PC-3 (cell line): ENCODE results near the gene SLCO3A1. TPM values are rescaled to one million over a fixed set of nuclear protein-coding genes. Genes with fewer than 3 reads are reported as not detected.

Experiments
- ATAC-seq: fragments of 200-7000 bp; cut with Tn5 transposase; 2 replicates; pipeline ENCODE4 v1.9.1; 2020; ENCODE audit warnings: mild to moderate bottlenecking, moderate library complexity
- BruUV-seq: library from RNA; stranded (reverse); fragments of 400-500 nt; replicated peaks from 2 replicates; lab custom pipeline; 2021; lab: Mats Ljungman, UMichigan
- CTCF ChIA-PET: fragments of 300-600 bp; sonication (Branson Sonifier 250); formaldehyde crosslinking; loops from one replicate; lab custom pipeline; 2022; ENCODE audit warnings: antibody characterized with exemption; lab: Charles Lee
- POLR2A ChIA-PET: fragments of 300-600 bp; sonication (Branson Sonifier 250); formaldehyde crosslinking; loops from one replicate; lab custom pipeline; 2022; ENCODE audit warnings: antibody characterized with exemption; ENCODE audit not compliant: unreplicated experiment; lab: Charles Lee
- DNase-seq: peaks from one replicate; pipeline ENCODE4 v3.0.0-alpha.2; 2015
- H2AFZ ChIP-seq: fragments of 300-600 bp; sonication (generic); 2 replicates; pipeline ENCODE4 v1.6.0; 2016; ENCODE audit warnings: antibody characterized with exemption, low read length
- H3F3A ChIP-seq: fragments of 300-600 bp; sonication (generic); one replicate; pipeline ENCODE4 v1.6.0; 2017; ENCODE audit warnings: antibody characterized with exemption, low read length, control low read depth, mild to moderate bottlenecking; ENCODE audit not compliant: unreplicated experiment
- H3K27ac ChIP-seq: fragments of 300-600 bp; sonication (generic); 2 replicates; pipeline ENCODE4 v1.5.1; 2016; ENCODE audit warnings: mild to moderate bottlenecking, low read length
- H3K27me3 ChIP-seq: fragments of 300-600 bp; sonication (generic); 2 replicates; pipeline ENCODE4 v1.6.1; 2016; ENCODE audit warnings: low read length, mixed read lengths
- H3K36me3 ChIP-seq: fragments of 300-600 bp; sonication (generic); 2 replicates; pipeline ENCODE4 v1.6.1; 2016; ENCODE audit warnings: low read depth, mixed run types, low read length, mixed read lengths
- H3K4me1 ChIP-seq: fragments of 300-600 bp; sonication (generic); 2 replicates; pipeline ENCODE4 v1.5.1; 2016; ENCODE audit warnings: low read length; ENCODE audit not compliant: insufficient read depth
- H3K4me2 ChIP-seq: fragments of 300-600 bp; sonication (generic); 2 replicates; pipeline ENCODE4 v1.6.0; 2016; ENCODE audit warnings: low read length
- H3K4me3 ChIP-seq: fragments of 300-600 bp; sonication (generic); 2 replicates; pipeline ENCODE4 v1.5.1; 2016; ENCODE audit warnings: mild to moderate bottlenecking, low read length, mixed read lengths
- H3K79me2 ChIP-seq: fragments of 300-600 bp; sonication (generic); 2 replicates; pipeline ENCODE4 v1.6.1; 2017; ENCODE audit warnings: low read length, mixed read lengths
- H3K9ac ChIP-seq: fragments of 300-600 bp; sonication (generic); 2 replicates; pipeline ENCODE4 v1.6.0; 2016; ENCODE audit warnings: mild to moderate bottlenecking, low read length
- H3K9me2 ChIP-seq: fragments of 300-600 bp; sonication (generic); replicated peaks from 2 replicates; pipeline ENCODE4 v1.6.1; 2016; ENCODE audit warnings: mixed run types, low read length, mixed read lengths
- H3K9me3 ChIP-seq: fragments of 300-600 bp; sonication (generic); 2 replicates; pipeline ENCODE4 v1.6.1; 2016; ENCODE audit warnings: low read length, mixed read lengths
- H4K20me1 ChIP-seq: fragments of 300-600 bp; sonication (generic); 2 replicates; pipeline ENCODE4 v1.6.1; 2016; ENCODE audit warnings: low read length, mixed read lengths
- CTCF ChIP-seq: fragments of 300-600 bp; sonication (generic); conservative IDR thresholded peaks from 2 replicates; pipeline ENCODE4 v1.5.1; 2017; ENCODE audit warnings: antibody characterized with exemption, low read depth, mild to moderate bottlenecking, low read length
- EZH2 ChIP-seq: fragments of 300-600 bp; sonication (generic); IDR thresholded peaks from one replicate; pipeline ENCODE4 v1.6.1; 2017; ENCODE audit warnings: antibody characterized with exemption, mild to moderate bottlenecking, low read length; ENCODE audit not compliant: unreplicated experiment
- EZH2phosphoT487 ChIP-seq: fragments of 300-600 bp; sonication (generic); IDR thresholded peaks from 2 replicates; pipeline ENCODE4 v1.6.1; 2018; ENCODE audit warnings: mild to moderate bottlenecking, antibody characterized with exemption, low read length, borderline replicate concordance
- intact Hi-C: fragments of 100-400 bp; cut with micrococcal nuclease; formaldehyde crosslinking; loops from 2 replicates; pipeline ENCODE4 v1.9.0; 2023
- total RNA-seq: library from RNA; depleted of rRNA; stranded (reverse); fragments of >200 nt; gene quantifications from 2 replicates; pipeline ENCODE4 v1.2.3, GENCODE V29; 2014

The SLCO3A1 gene
- total RNA-seq, 1 experiment from 2014 or later = 0.07 TPM

GRCh38 chr15:92025706-92026270 is 172.3 kb downstream of the SLCO3A1 start:
- H2AFZ ChIP-seq = no peak overlapping the region
- H4K20me1 ChIP-seq = no peaks in the 10 kb centered on the region
- H3K27ac ChIP-seq = no peak overlapping the region
- H3K9ac ChIP-seq = no peak overlapping the region
- no TSS peak for BruUV-seq
- DNase-seq (no peak), ATAC-seq (no peak)
- CTCF ChIA-PET = no interaction called here
- no peak overlapping the region for H3K4me3 ChIP-seq
- no peaks in the 10 kb centered on the region for H3K4me1 ChIP-seq
- intact Hi-C loops = no loop called here
- TF ChIP-seq EZH2phosphoT487 (no peak), EZH2 (no peak), CTCF (no peak)
- H3K9me2 ChIP-seq = no peaks in the 10 kb centered on the region
- H3K4me2 ChIP-seq = no peak overlapping the region
- no peaks in the 10 kb centered on the region for H3K9me3 ChIP-seq
- POLR2A ChIA-PET = no interaction called here
- no peaks in the 10 kb centered on the region for H3K36me3 ChIP-seq
- H3K79me2 ChIP-seq = no peaks in the 10 kb centered on the region
- H3F3A ChIP-seq = no peaks in the 10 kb centered on the region
- H3K27me3 ChIP-seq = peaks cover 58% of the 10 kb centered on the region

- no peak overlapping the region for H3K9ac ChIP-seq
- H3K27ac ChIP-seq = no peak overlapping the region
- no peaks in the 10 kb centered on the region for H3K9me3 ChIP-seq
- no peaks in the 10 kb centered on the region for H3K4me1 ChIP-seq
- peaks cover 56% of the 10 kb centered on the region for H3K27me3 ChIP-seq
- H4K20me1 ChIP-seq = no peaks in the 10 kb centered on the region
- CTCF ChIA-PET = no interaction called here
- TF ChIP-seq EZH2 (no peak), EZH2phosphoT487 (no peak), CTCF (no peak)
- no peak overlapping the region for H3K4me2 ChIP-seq
- no peak for DNase-seq
- POLR2A ChIA-PET = no interaction called here
- H3K36me3 ChIP-seq = no peaks in the 10 kb centered on the region
- no peaks in the 10 kb centered on the region for H3K9me2 ChIP-seq
- H3K79me2 ChIP-seq = no peaks in the 10 kb centered on the region
- BruUV-seq = no TSS peak
- H3K4me3 ChIP-seq = no peak overlapping the region
- H2AFZ ChIP-seq = no peak overlapping the region
- intact Hi-C loops = no loop called here
- no peak for ATAC-seq
- no peaks in the 10 kb centered on the region for H3F3A ChIP-seq
Measured at GRCh38 chr15:92028389-92028724, 174.8 kb downstream of the SLCO3A1 start.

- no peak overlapping the region for H2AFZ ChIP-seq
- no peaks in the 10 kb centered on the region for H3F3A ChIP-seq
- H3K4me3 ChIP-seq = no peak overlapping the region
- no peaks in the 10 kb centered on the region for H3K9me2 ChIP-seq
- no peak overlapping the region for H3K9ac ChIP-seq
- no peaks in the 10 kb centered on the region for H3K9me3 ChIP-seq
- TF ChIP-seq EZH2 (no peak), CTCF (no peak), EZH2phosphoT487 (no peak)
- ATAC-seq (no peak), DNase-seq (no peak)
- H4K20me1 ChIP-seq = no peaks in the 10 kb centered on the region
- POLR2A ChIA-PET = no interaction called here
- CTCF ChIA-PET = no interaction called here
- H3K4me1 ChIP-seq = no peaks in the 10 kb centered on the region
- intact Hi-C loops = no loop called here
- no peaks in the 10 kb centered on the region for H3K36me3 ChIP-seq
- H3K27me3 ChIP-seq = peaks cover 69% of the 10 kb centered on the region
- H3K27ac ChIP-seq = no peak overlapping the region
- H3K79me2 ChIP-seq = no peaks in the 10 kb centered on the region
- H3K4me2 ChIP-seq = no peak overlapping the region
- BruUV-seq = no TSS peak
Measured at GRCh38 chr15:92029767-92030166, 176.3 kb downstream of the SLCO3A1 start.
